GM23248 (cell line): ENCODE data around the gene PDE3A. TPM values are rescaled to one million over a fixed set of nuclear protein-coding genes. Genes with fewer than 3 reads are reported as not detected.

Experiments used
- DNase-seq: peaks from one replicate; pipeline ENCODE4 v3.0.0-alpha.2; 2015
- H2AFZ ChIP-seq: fragments of 200-600 bp; sonication (generic); 2 replicates; pipeline ENCODE4 v1.6.1; 2016; ENCODE audit warnings: antibody characterized with exemption
- H3F3A ChIP-seq: fragments of 200-600 bp; sonication (generic); 2 replicates; pipeline ENCODE4 v1.6.1; 2016; ENCODE audit warnings: mild to moderate bottlenecking, antibody characterized with exemption, mixed run types; ENCODE audit not compliant: insufficient read depth
- H3K27ac ChIP-seq: fragments of 200-600 bp; sonication (generic); 2 replicates; pipeline ENCODE4 v1.5.1; 2016; ENCODE audit warnings: mild to moderate bottlenecking
- H3K27me3 ChIP-seq: fragments of 200-600 bp; sonication (generic); replicated peaks from 2 replicates; pipeline ENCODE4 v1.6.1; 2016; ENCODE audit warnings: mild to moderate bottlenecking; ENCODE audit not compliant: insufficient read depth
- H3K36me3 ChIP-seq: fragments of 200-600 bp; sonication (generic); 2 replicates; pipeline ENCODE4 v1.6.1; 2016; ENCODE audit warnings: low read depth, mild to moderate bottlenecking
- H3K4me1 ChIP-seq: fragments of 200-600 bp; sonication (generic); 2 replicates; pipeline ENCODE4 v1.6.1; 2016; ENCODE audit warnings: mild to moderate bottlenecking; ENCODE audit not compliant: insufficient read depth
- H3K4me2 ChIP-seq: fragments of 200-600 bp; sonication (generic); one replicate; pipeline ENCODE4 v1.6.1; 2016; ENCODE audit warnings: mild to moderate bottlenecking; ENCODE audit not compliant: unreplicated experiment
- H3K4me3 ChIP-seq: fragments of 200-600 bp; sonication (generic); 2 replicates; pipeline ENCODE4 v1.5.1; 2016; ENCODE audit warnings: mild to moderate bottlenecking
- H3K79me2 ChIP-seq: fragments of 200-600 bp; sonication (generic); 2 replicates; pipeline ENCODE4 v1.6.1; 2016; ENCODE audit warnings: mild to moderate bottlenecking; ENCODE audit not compliant: insufficient read depth
- H3K9ac ChIP-seq: fragments of 200-600 bp; sonication (generic); 2 replicates; pipeline ENCODE4 v1.6.1; 2016; ENCODE audit warnings: mild to moderate bottlenecking
- H3K9me2 ChIP-seq: fragments of 200-600 bp; sonication (generic); 2 replicates; pipeline ENCODE4 v1.6.1; 2016; ENCODE audit warnings: mixed run types, mild to moderate bottlenecking, moderate library complexity; ENCODE audit not compliant: insufficient read depth
- H3K9me3 ChIP-seq: fragments of 200-600 bp; sonication (generic); one replicate; pipeline ENCODE4 v1.6.1; 2017; ENCODE audit warnings: low read depth
- H4K20me1 ChIP-seq: fragments of 200-600 bp; sonication (generic); 2 replicates; pipeline ENCODE4 v1.6.0; 2016; ENCODE audit not compliant: insufficient read depth
- EZH2 ChIP-seq: fragments of 200-600 bp; sonication (generic); IDR thresholded peaks from 2 replicates; pipeline ENCODE4 v1.6.1; 2018; ENCODE audit warnings: antibody characterized with exemption, mild to moderate bottlenecking; ENCODE audit not compliant: insufficient read depth, poor library complexity, severe bottlenecking
- EZH2phosphoT487 ChIP-seq: fragments of 200-600 bp; sonication (generic); IDR thresholded peaks from 2 replicates; pipeline ENCODE4 v1.6.1; 2018; ENCODE audit warnings: antibody characterized with exemption, moderate library complexity, mild to moderate bottlenecking, low read depth; ENCODE audit not compliant: insufficient read depth
- WGBS, 2 experiments: methylation state at CpG; one replicate each; pipeline ENCODE4 v1.1.6; 2015 to 2017; ENCODE audit warnings: low lambda C conversion rate in 2 of 2, low coverage in 1 of 2; ENCODE audit errors: missing lambda C conversion rate in 2 of 2; 5-methylcytosine and 5-hydroxymethylcytosine counted together
- in situ Hi-C: fragments of 300-500 bp; cut with MboI; formaldehyde crosslinking; loops from 2 replicates; pipeline ENCODE4 v1.15.0; 2020
- polyA plus RNA-seq: library from polyadenylated mRNA; unstranded; fragments of >200 nt; fragmentation: Nextera tagmentation; extraction: Ambion mirVana; gene quantifications from 2 replicates; pipeline ENCODE4 v1.2.1, GENCODE V29; 2016
- total RNA-seq: library from RNA; depleted of rRNA; stranded (reverse); fragments of >200 nt; shearing (Covaris generic); gene quantifications from 2 replicates; pipeline ENCODE4 v1.2.3, GENCODE V29; 2014

The PDE3A gene
- total and polyA plus RNA-seq, 2 experiments from 2014 or later = 0.11 to 0.43 TPM

- no peak overlapping the region for H3K9ac ChIP-seq
- H3K79me2 ChIP-seq = no peaks in the 10 kb centered on the region
- H3K27me3 ChIP-seq = no peaks in the 10 kb centered on the region
- 40 to 45% methylated on average over 1 of the region's 1 CpG for WGBS, 2 experiments
- no peak overlapping the region for H3K4me2 ChIP-seq
- no peak overlapping the region for H3K4me3 ChIP-seq
- no peak for DNase-seq
- H3K27ac ChIP-seq = no peak overlapping the region
- in situ Hi-C loops = no loop called here
- H3K9me2 ChIP-seq = no peaks in the 10 kb centered on the region
- TF ChIP-seq EZH2phosphoT487 = no peak
- no peak for TF ChIP-seq EZH2
- no peak overlapping the region for H2AFZ ChIP-seq
- no peaks in the 10 kb centered on the region for H4K20me1 ChIP-seq
- no peaks in the 10 kb centered on the region for H3K9me3 ChIP-seq
- H3K4me1 ChIP-seq = no peaks in the 10 kb centered on the region
- H3K36me3 ChIP-seq = no peaks in the 10 kb centered on the region
- no peaks in the 10 kb centered on the region for H3F3A ChIP-seq
Observed at GRCh38 chr12:20410734-20411133, 42.4 kb downstream of the PDE3A start.

- Histone ChIP-seq H3K79me2 (no peaks in the 10 kb centered on the region), H3K4me2 (no peak overlapping the region), H3K9me3 (no peaks in the 10 kb centered on the region), H3K27me3 (no peaks in the 10 kb centered on the region), H2AFZ (no peak overlapping the region), H4K20me1 (no peaks in the 10 kb centered on the region), H3K9me2 (no peaks in the 10 kb centered on the region), H3K36me3 (no peaks in the 10 kb centered on the region), H3F3A (no peaks in the 10 kb centered on the region), H3K4me1 (no peaks in the 10 kb centered on the region), H3K9ac (no peak overlapping the region), H3K27ac (no peak overlapping the region), H3K4me3 (no peak overlapping the region)
- DNase-seq = no peak
- WGBS, 2 experiments = 59 to 64% methylated on average over 3 of the region's 3 CpGs
- in situ Hi-C loops = no loop called here
- TF ChIP-seq EZH2phosphoT487 = no peak
Observed at GRCh38 chr12:20411345-20411744, 43.0 kb downstream of the PDE3A start.

GRCh38 chr12:20415028-20415427 is 46.7 kb downstream of the PDE3A start:
- no peaks in the 10 kb centered on the region for H3K79me2 ChIP-seq

GRCh38 chr12:20415641-20416040 is 47.3 kb downstream of the PDE3A start:
- Histone ChIP-seq H2AFZ (no peak overlapping the region), H3K4me1 (no peaks in the 10 kb centered on the region), H3K9me2 (no peaks in the 10 kb centered on the region), H3K36me3 (no peaks in the 10 kb centered on the region), H3K4me3 (no peak overlapping the region), H4K20me1 (no peaks in the 10 kb centered on the region), H3K27ac (no peak overlapping the region), H3K9ac (no peak overlapping the region), H3K9me3 (no peaks in the 10 kb centered on the region), H3K4me2 (no peak overlapping the region), H3F3A (no peaks in the 10 kb centered on the region), H3K79me2 (no peaks in the 10 kb centered on the region), H3K27me3 (no peaks in the 10 kb centered on the region)
- TF ChIP-seq EZH2 (no peak), EZH2phosphoT487 (no peak)
- in situ Hi-C loops = no loop called here
- 58 to 62% methylated on average over 6 of the region's 6 CpGs for WGBS, 2 experiments
- DNase-seq = no peak

More at GRCh38 chr12:20415028-20415427, 46.7 kb downstream of the PDE3A start:
- DNase-seq = no peak
- Histone ChIP-seq H3K27ac (no peak overlapping the region), H2AFZ (no peak overlapping the region), H3F3A (no peaks in the 10 kb centered on the region), H4K20me1 (no peaks in the 10 kb centered on the region), H3K36me3 (no peaks in the 10 kb centered on the region), H3K4me2 (no peak overlapping the region), H3K4me1 (no peaks in the 10 kb centered on the region), H3K9me3 (no peaks in the 10 kb centered on the region), H3K4me3 (no peak overlapping the region), H3K27me3 (no peaks in the 10 kb centered on the region), H3K9ac (no peak overlapping the region), H3K9me2 (no peaks in the 10 kb centered on the region)
- 42 to 47% methylated on average over 4 of the region's 4 CpGs for WGBS, 2 experiments
- TF ChIP-seq EZH2phosphoT487 (no peak), EZH2 (no peak)
- in situ Hi-C loops = no loop called here

- no peak for DNase-seq
- H3K9ac ChIP-seq = no peak overlapping the region
- TF ChIP-seq EZH2phosphoT487 (no peak), EZH2 (no peak)
Observed at GRCh38 chr12:20420557-20420956, 52.2 kb downstream of the PDE3A start.

More at GRCh38 chr12:20420557-20420956, 52.2 kb downstream of the PDE3A start:
- no peaks in the 10 kb centered on the region for H3K9me2 ChIP-seq
- no peaks in the 10 kb centered on the region for H3K79me2 ChIP-seq
- H3K9me3 ChIP-seq = no peaks in the 10 kb centered on the region
- no peak overlapping the region for H3K4me2 ChIP-seq
- H2AFZ ChIP-seq = no peak overlapping the region
- H3F3A ChIP-seq = no peaks in the 10 kb centered on the region
- H4K20me1 ChIP-seq = no peaks in the 10 kb centered on the region
- in situ Hi-C loops = no loop called here
- H3K36me3 ChIP-seq = no peaks in the 10 kb centered on the region
- no peaks in the 10 kb centered on the region for H3K4me1 ChIP-seq
- no peaks in the 10 kb centered on the region for H3K27me3 ChIP-seq
- WGBS, 2 experiments = 77 to 82% methylated on average over 6 of the region's 6 CpGs
- no peak overlapping the region for H3K4me3 ChIP-seq
- no peak overlapping the region for H3K27ac ChIP-seq
